GM23248 (cell line): Measurements from ENCODE around the gene NEK6. TPM values are rescaled to one million over a fixed set of nuclear protein-coding genes. Genes with fewer than 3 reads are reported as not detected.

ENCODE experiments used
- DNase-seq: peaks from one replicate; pipeline ENCODE4 v3.0.0-alpha.2; 2015
- H2AFZ ChIP-seq: fragments of 200-600 bp; sonication (generic); 2 replicates; pipeline ENCODE4 v1.6.1; 2016; ENCODE audit warnings: antibody characterized with exemption
- H3F3A ChIP-seq: fragments of 200-600 bp; sonication (generic); 2 replicates; pipeline ENCODE4 v1.6.1; 2016; ENCODE audit warnings: mild to moderate bottlenecking, antibody characterized with exemption, mixed run types; ENCODE audit not compliant: insufficient read depth
- H3K27ac ChIP-seq: fragments of 200-600 bp; sonication (generic); 2 replicates; pipeline ENCODE4 v1.5.1; 2016; ENCODE audit warnings: mild to moderate bottlenecking
- H3K27me3 ChIP-seq: fragments of 200-600 bp; sonication (generic); replicated peaks from 2 replicates; pipeline ENCODE4 v1.6.1; 2016; ENCODE audit warnings: mild to moderate bottlenecking; ENCODE audit not compliant: insufficient read depth
- H3K36me3 ChIP-seq: fragments of 200-600 bp; sonication (generic); 2 replicates; pipeline ENCODE4 v1.6.1; 2016; ENCODE audit warnings: low read depth, mild to moderate bottlenecking
- H3K4me1 ChIP-seq: fragments of 200-600 bp; sonication (generic); 2 replicates; pipeline ENCODE4 v1.6.1; 2016; ENCODE audit warnings: mild to moderate bottlenecking; ENCODE audit not compliant: insufficient read depth
- H3K4me2 ChIP-seq: fragments of 200-600 bp; sonication (generic); one replicate; pipeline ENCODE4 v1.6.1; 2016; ENCODE audit warnings: mild to moderate bottlenecking; ENCODE audit not compliant: unreplicated experiment
- H3K4me3 ChIP-seq: fragments of 200-600 bp; sonication (generic); 2 replicates; pipeline ENCODE4 v1.5.1; 2016; ENCODE audit warnings: mild to moderate bottlenecking
- H3K79me2 ChIP-seq: fragments of 200-600 bp; sonication (generic); 2 replicates; pipeline ENCODE4 v1.6.1; 2016; ENCODE audit warnings: mild to moderate bottlenecking; ENCODE audit not compliant: insufficient read depth
- H3K9ac ChIP-seq: fragments of 200-600 bp; sonication (generic); 2 replicates; pipeline ENCODE4 v1.6.1; 2016; ENCODE audit warnings: mild to moderate bottlenecking
- H3K9me2 ChIP-seq: fragments of 200-600 bp; sonication (generic); 2 replicates; pipeline ENCODE4 v1.6.1; 2016; ENCODE audit warnings: mixed run types, mild to moderate bottlenecking, moderate library complexity; ENCODE audit not compliant: insufficient read depth
- H3K9me3 ChIP-seq: fragments of 200-600 bp; sonication (generic); one replicate; pipeline ENCODE4 v1.6.1; 2017; ENCODE audit warnings: low read depth
- H4K20me1 ChIP-seq: fragments of 200-600 bp; sonication (generic); 2 replicates; pipeline ENCODE4 v1.6.0; 2016; ENCODE audit not compliant: insufficient read depth
- EZH2 ChIP-seq: fragments of 200-600 bp; sonication (generic); IDR thresholded peaks from 2 replicates; pipeline ENCODE4 v1.6.1; 2018; ENCODE audit warnings: antibody characterized with exemption, mild to moderate bottlenecking; ENCODE audit not compliant: insufficient read depth, poor library complexity, severe bottlenecking
- EZH2phosphoT487 ChIP-seq: fragments of 200-600 bp; sonication (generic); IDR thresholded peaks from 2 replicates; pipeline ENCODE4 v1.6.1; 2018; ENCODE audit warnings: antibody characterized with exemption, moderate library complexity, mild to moderate bottlenecking, low read depth; ENCODE audit not compliant: insufficient read depth
- WGBS, 2 experiments: methylation state at CpG; one replicate each; pipeline ENCODE4 v1.1.6; 2015 to 2017; ENCODE audit warnings: low lambda C conversion rate in 2 of 2, low coverage in 1 of 2; ENCODE audit errors: missing lambda C conversion rate in 2 of 2; 5-methylcytosine and 5-hydroxymethylcytosine counted together
- in situ Hi-C: fragments of 300-500 bp; cut with MboI; formaldehyde crosslinking; loops from 2 replicates; pipeline ENCODE4 v1.15.0; 2020
- polyA plus RNA-seq: library from polyadenylated mRNA; unstranded; fragments of >200 nt; fragmentation: Nextera tagmentation; extraction: Ambion mirVana; gene quantifications from 2 replicates; pipeline ENCODE4 v1.2.1, GENCODE V29; 2016
- total RNA-seq: library from RNA; depleted of rRNA; stranded (reverse); fragments of >200 nt; shearing (Covaris generic); gene quantifications from 2 replicates; pipeline ENCODE4 v1.2.3, GENCODE V29; 2014

Gene NEK6
- total and polyA plus RNA-seq, 2 experiments from 2014 or later: 43.7 to 69.6 TPM

DNA sequence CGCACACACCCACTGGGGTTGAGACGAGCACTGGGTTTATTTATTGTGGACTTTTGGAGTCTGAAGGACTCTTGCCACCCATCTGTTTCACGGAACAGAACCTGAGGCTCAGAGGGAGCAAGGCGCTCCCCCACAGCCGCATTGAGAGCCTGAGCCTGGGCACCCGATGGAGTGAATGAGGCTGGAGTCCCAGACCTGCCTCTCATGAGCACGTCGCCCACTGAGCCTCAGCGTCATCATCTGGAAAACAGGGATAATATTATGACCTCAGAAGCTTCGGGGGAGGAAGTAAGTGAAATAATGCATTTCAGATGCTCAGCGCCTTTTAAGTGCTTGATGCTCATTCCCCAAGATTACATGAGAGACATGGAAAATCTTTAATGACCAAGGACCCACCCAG lies 5.5 kb downstream of the NEK6 start:
- H3K4me1 ChIP-seq: peaks cover 74% of the 10 kb centered on the region
- no peaks in the 10 kb centered on the region for H4K20me1 ChIP-seq
- H3K9me3 ChIP-seq: no peaks in the 10 kb centered on the region
- no peaks in the 10 kb centered on the region for H3K27me3 ChIP-seq
- WGBS, 2 experiments: 80 to 83% methylated on average over 11 of the region's 11 CpGs
- no peak overlapping the region for H3K4me2 ChIP-seq
- H3K4me3 ChIP-seq: no peak overlapping the region
- DNase-seq: no peak
- H3F3A ChIP-seq: peaks cover 64% of the 10 kb centered on the region
- in situ Hi-C loops: no loop called here
- TF ChIP-seq EZH2phosphoT487 (no peak), EZH2 (no peak)
- H3K27ac ChIP-seq: peak overlapping the region; percentile 98; the same call in 1 of the 2 replicates
- H3K9ac ChIP-seq: no peak overlapping the region
- no peaks in the 10 kb centered on the region for H3K9me2 ChIP-seq
- no peaks in the 10 kb centered on the region for H3K36me3 ChIP-seq
- peaks cover 94% of the 10 kb centered on the region for H3K79me2 ChIP-seq
- H2AFZ ChIP-seq: no peak overlapping the region

- Histone ChIP-seq H3K4me3 (no peak overlapping the region), H3K4me2 (peak overlapping the region; percentile 12), H3K79me2 (peaks cover 94% of the 10 kb centered on the region), H3K9me3 (no peaks in the 10 kb centered on the region), H2AFZ (no peak overlapping the region), H3K36me3 (no peaks in the 10 kb centered on the region), H3K9ac (0 out of 2 replicates have a peak overlapping the region, but pooled peaks have one; percentile 19), H3K9me2 (no peaks in the 10 kb centered on the region), H3K27ac (0 out of 2 replicates have a peak overlapping the region, but pooled peaks have one; percentile 25), H3K4me1 (peaks cover 81% of the 10 kb centered on the region), H4K20me1 (no peaks in the 10 kb centered on the region), H3K27me3 (no peaks in the 10 kb centered on the region), H3F3A (peaks cover 68% of the 10 kb centered on the region)
- DNase-seq: no peak
- in situ Hi-C loops: no loop called here
- 53 to 57% methylated on average over 22 of the region's 22 CpGs for WGBS, 2 experiments
- TF ChIP-seq EZH2phosphoT487: no peak
- TF ChIP-seq EZH2: no peak
Observed at GRCh38 chr9:124263800-124264426, 6.2 kb downstream of the NEK6 start.

DNA sequence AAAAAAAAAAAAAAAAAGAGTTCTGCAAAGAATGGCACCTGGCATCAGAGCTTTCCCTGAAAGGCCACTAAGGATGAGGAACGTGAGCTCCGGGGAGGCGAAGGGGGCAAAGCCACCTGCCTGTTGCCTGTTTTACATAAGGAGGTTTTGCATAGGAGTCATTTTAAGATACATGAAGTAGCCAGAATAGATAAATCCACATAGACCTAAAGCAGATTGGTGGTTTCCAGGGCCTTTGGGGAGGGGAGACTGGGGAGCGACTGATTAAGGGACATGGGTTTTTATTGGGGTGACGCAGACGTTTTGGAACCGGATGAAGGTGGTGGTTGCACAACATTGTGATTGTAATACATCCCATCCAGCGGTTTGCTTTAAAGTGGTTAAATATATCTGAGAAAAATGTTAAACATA lies 7.1 kb downstream of the NEK6 start:
- Histone ChIP-seq H3K9ac (no peak overlapping the region), H3K9me2 (no peaks in the 10 kb centered on the region), H3F3A (peaks cover 66% of the 10 kb centered on the region), H3K4me3 (no peak overlapping the region), H3K36me3 (no peaks in the 10 kb centered on the region), H3K9me3 (no peaks in the 10 kb centered on the region), H4K20me1 (no peaks in the 10 kb centered on the region), H3K27me3 (no peaks in the 10 kb centered on the region), H3K79me2 (peaks cover 99% of the 10 kb centered on the region), H3K4me1 (peaks cover 81% of the 10 kb centered on the region), H2AFZ (no peak overlapping the region), H3K4me2 (no peak overlapping the region), H3K27ac (no peak overlapping the region)
- in situ Hi-C loops: no loop called here
- WGBS, 2 experiments: 82 to 87% methylated on average over 8 of the region's 8 CpGs
- no peak for DNase-seq
- no peak for TF ChIP-seq EZH2
- no peak for TF ChIP-seq EZH2phosphoT487

- no peaks in the 10 kb centered on the region for H3K27me3 ChIP-seq
- DNase-seq: no peak
- H4K20me1 ChIP-seq: no peaks in the 10 kb centered on the region
- H3K79me2 ChIP-seq: peaks cover 99% of the 10 kb centered on the region
- no peaks in the 10 kb centered on the region for H3K9me3 ChIP-seq
- no peaks in the 10 kb centered on the region for H3K9me2 ChIP-seq
- H3K27ac ChIP-seq: no peak overlapping the region
- H3F3A ChIP-seq: peaks cover 60% of the 10 kb centered on the region
- no peak overlapping the region for H3K4me2 ChIP-seq
- WGBS, 2 experiments: 85% methylated on average over 7 of the region's 7 CpGs
- no peak overlapping the region for H2AFZ ChIP-seq
- no peaks in the 10 kb centered on the region for H3K36me3 ChIP-seq
- peaks cover 75% of the 10 kb centered on the region for H3K4me1 ChIP-seq
- TF ChIP-seq EZH2 (no peak), EZH2phosphoT487 (no peak)
- no peak overlapping the region for H3K9ac ChIP-seq
- in situ Hi-C loops: no loop called here
- H3K4me3 ChIP-seq: no peak overlapping the region
Observed at GRCh38 chr9:124265551-124265950, 7.8 kb downstream of the NEK6 start.
